Activated CD8-positive, alpha-beta memory T cell treated with anti-CD3 and anti-CD28 coated beads, Interleukin-2, amount 10 ng/mL, durations not matched to agents 7 days and 5 days (primary cell): Measurements from ENCODE around the gene MYH14. TPM values are rescaled to one million over a fixed set of nuclear protein-coding genes. Genes with fewer than 3 reads are reported as not detected.
"Not testable (repeated sequence)": the region's sequence is repeated elsewhere in the genome, so short reads cannot be mapped to it uniquely, and the experiment has no call there.

Experiments
- ATAC-seq: fragments of 150-1000 bp; cut with Tn5 transposase; one replicate; pipeline ENCODE4 v1.10.0; 2021; ENCODE audit warnings: moderate library complexity
- CTCF ChIA-PET: fragments of 350-600 bp; sonication (Branson Sonifier 250); formaldehyde crosslinking; loops from one replicate; lab custom pipeline; 2021; ENCODE audit warnings: antibody characterized with exemption; lab: Charles Lee
- DNase-seq: peaks from one replicate; pipeline ENCODE4 v3.0.0-alpha.2; 2020
- H3K27ac Mint-ChIP-seq: one replicate; pipeline ENCODE4 v1.8.0; 2021; ENCODE audit warnings: mild to moderate bottlenecking, mixed read lengths
- H3K27me3 Mint-ChIP-seq: one replicate; pipeline ENCODE4 v1.8.0; 2021; ENCODE audit warnings: mixed read lengths
- H3K36me3 Mint-ChIP-seq: one replicate; pipeline ENCODE4 v1.8.0; 2021; ENCODE audit warnings: mild to moderate bottlenecking, mixed read lengths
- H3K4me1 Mint-ChIP-seq: one replicate; pipeline ENCODE4 v1.8.0; 2021; ENCODE audit warnings: mixed read lengths
- H3K4me3 Mint-ChIP-seq: one replicate; pipeline ENCODE4 v1.8.0; 2021; ENCODE audit warnings: mild to moderate bottlenecking, moderate library complexity, mixed read lengths
- H3K9me3 Mint-ChIP-seq: one replicate; pipeline ENCODE4 v1.8.0; 2022; ENCODE audit warnings: low read depth, mixed read lengths
- total RNA-seq, 2 experiments: library from RNA; stranded (reverse); gene quantifications; one replicate each; pipeline ENCODE4 v1.2.3, GENCODE V29; 2021

The MYH14 gene
- total RNA-seq, 2 experiments from 2014 or later, result not detected

- H3K36me3 Mint-ChIP-seq, result no peaks in the 10 kb centered on the region
- no peak overlapping the region for H3K27ac Mint-ChIP-seq
- no peak for DNase-seq
- no peak for ATAC-seq
- H3K27me3 Mint-ChIP-seq, result no peaks in the 10 kb centered on the region
- no peaks in the 10 kb centered on the region for H3K4me1 Mint-ChIP-seq
- no peaks in the 10 kb centered on the region for H3K9me3 Mint-ChIP-seq
- no peak overlapping the region for H3K4me3 Mint-ChIP-seq
- CTCF ChIA-PET, result no interaction called here
Observed at GRCh38 chr19:50222691-50223438, 19.4 kb downstream of the MYH14 start.

DNA sequence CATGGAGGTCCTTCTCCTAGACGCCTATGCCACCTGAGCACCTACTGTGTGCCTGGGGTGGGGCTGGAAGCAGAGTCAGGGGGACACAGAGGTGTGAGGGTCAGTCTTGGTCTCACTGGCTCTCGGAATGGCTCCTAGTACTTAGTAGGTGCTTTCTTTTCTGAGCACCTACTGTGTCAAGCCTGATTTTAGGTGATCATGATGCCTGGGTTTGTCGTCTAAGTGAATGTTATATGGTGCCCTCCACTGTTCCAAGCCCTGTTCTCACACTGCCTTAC is 20.0 kb downstream of the MYH14 start:
- H3K27me3 Mint-ChIP-seq, result no peaks in the 10 kb centered on the region
- no peaks in the 10 kb centered on the region for H3K36me3 Mint-ChIP-seq
- H3K9me3 Mint-ChIP-seq, result no peaks in the 10 kb centered on the region
- CTCF ChIA-PET, result no interaction called here
- ATAC-seq (no peak), DNase-seq (no peak)
- H3K27ac Mint-ChIP-seq, result no peak overlapping the region
- no peaks in the 10 kb centered on the region for H3K4me1 Mint-ChIP-seq
- H3K4me3 Mint-ChIP-seq, result no peak overlapping the region

- H3K4me3 Mint-ChIP-seq, result no peak overlapping the region
- DNase-seq (no peak), ATAC-seq (no peak)
- CTCF ChIA-PET, result no interaction called here
- H3K27ac Mint-ChIP-seq, result no peak overlapping the region
- H3K4me1 Mint-ChIP-seq, result no peaks in the 10 kb centered on the region
- H3K27me3 Mint-ChIP-seq, result no peaks in the 10 kb centered on the region
- no peaks in the 10 kb centered on the region for H3K9me3 Mint-ChIP-seq
- no peaks in the 10 kb centered on the region for H3K36me3 Mint-ChIP-seq
Observed at GRCh38 chr19:50224986-50225747, 21.7 kb downstream of the MYH14 start.

GRCh38 chr19:50226536-50226935 is 23.1 kb downstream of the MYH14 start:
- no peak for ATAC-seq
- Mint-ChIP-seq H3K9me3 (no peaks in the 10 kb centered on the region), H3K36me3 (no peaks in the 10 kb centered on the region), H3K27ac (no peak overlapping the region), H3K4me3 (no peak overlapping the region), H3K27me3 (no peaks in the 10 kb centered on the region), H3K4me1 (no peaks in the 10 kb centered on the region)
- CTCF ChIA-PET, result no interaction called here
- no peak for DNase-seq

DNA sequence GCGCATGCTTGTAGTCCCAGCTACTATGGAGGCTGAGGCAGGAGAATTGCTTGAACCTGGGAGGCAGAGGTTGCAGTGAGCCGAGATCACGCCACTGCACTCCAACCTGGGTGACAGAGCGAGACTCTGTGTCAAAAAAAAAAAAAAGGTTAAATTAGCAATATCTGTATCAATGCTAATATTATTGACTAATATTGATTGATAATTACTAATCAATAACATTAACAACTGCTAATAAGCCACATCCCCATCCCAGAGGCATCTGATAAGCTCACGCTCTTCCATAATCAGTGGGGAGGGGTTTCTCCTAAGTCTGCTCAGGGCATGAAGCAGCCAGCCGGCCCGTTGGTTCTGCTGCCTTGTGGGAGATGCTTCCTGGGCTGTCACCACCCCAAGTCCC is 24.7 kb downstream of the MYH14 start:
- H3K9me3 Mint-ChIP-seq, H3K27me3 Mint-ChIP-seq, CTCF ChIA-PET, DNase-seq, H3K4me3 Mint-ChIP-seq, H3K27ac Mint-ChIP-seq, H3K4me1 Mint-ChIP-seq, H3K36me3 Mint-ChIP-seq, ATAC-seq: not testable (repeated sequence)

- CTCF ChIA-PET, result no interaction called here
- H3K4me1 Mint-ChIP-seq, result no peaks in the 10 kb centered on the region
- H3K4me3 Mint-ChIP-seq, result no peak overlapping the region
- no peaks in the 10 kb centered on the region for H3K27me3 Mint-ChIP-seq
- no peak for DNase-seq
- H3K27ac Mint-ChIP-seq, result no peak overlapping the region
- no peak for ATAC-seq
- H3K9me3 Mint-ChIP-seq, result no peaks in the 10 kb centered on the region
- no peaks in the 10 kb centered on the region for H3K36me3 Mint-ChIP-seq
Observed at GRCh38 chr19:50230379-50231351, 27.2 kb downstream of the MYH14 start.

DNA sequence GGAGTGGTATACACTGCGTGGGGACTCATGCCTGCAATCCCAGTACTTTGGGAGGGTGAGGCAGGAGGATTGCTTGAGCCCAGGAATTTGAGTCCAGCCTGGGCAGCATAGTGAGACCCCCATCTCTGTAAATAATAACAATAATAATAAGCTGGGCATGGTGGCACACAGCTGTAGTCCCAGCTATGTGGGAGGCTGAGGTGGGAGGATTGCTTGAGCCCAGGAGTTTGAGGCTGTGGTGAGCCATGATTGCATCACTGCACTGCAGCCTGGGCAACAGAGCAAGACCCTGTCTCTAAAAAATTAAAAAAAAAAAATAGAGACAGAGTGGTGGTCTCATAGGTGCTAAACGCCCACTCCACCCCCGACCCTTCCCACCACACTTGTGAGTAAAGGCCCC is 28.0 kb downstream of the MYH14 start:
- H3K27me3 Mint-ChIP-seq, CTCF ChIA-PET, H3K4me1 Mint-ChIP-seq: not testable (repeated sequence)

GRCh38 chr19:50231821-50232220 is 28.4 kb downstream of the MYH14 start:
- DNase-seq, result no peak
- no peaks in the 10 kb centered on the region for H3K4me1 Mint-ChIP-seq
- no peaks in the 10 kb centered on the region for H3K27me3 Mint-ChIP-seq
- CTCF ChIA-PET, result no interaction called here
- no peak overlapping the region for H3K4me3 Mint-ChIP-seq
- no peaks in the 10 kb centered on the region for H3K9me3 Mint-ChIP-seq
- H3K27ac Mint-ChIP-seq, result no peak overlapping the region
- ATAC-seq, result no peak
- no peaks in the 10 kb centered on the region for H3K36me3 Mint-ChIP-seq

More for the DNA sequence above, 28.0 kb downstream of the MYH14 start:
- not testable (repeated sequence) for H3K4me3 Mint-ChIP-seq, H3K27ac Mint-ChIP-seq, H3K9me3 Mint-ChIP-seq, ATAC-seq, H3K36me3 Mint-ChIP-seq, DNase-seq

- ATAC-seq (no peak), DNase-seq (no peak)
- Mint-ChIP-seq H3K4me3 (no peak overlapping the region), H3K36me3 (no peaks in the 10 kb centered on the region), H3K27me3 (no peaks in the 10 kb centered on the region), H3K9me3 (no peaks in the 10 kb centered on the region), H3K27ac (no peak overlapping the region), H3K4me1 (no peaks in the 10 kb centered on the region)
- CTCF ChIA-PET, result no interaction called here
Observed at GRCh38 chr19:50232600-50232999, 29.2 kb downstream of the MYH14 start.

DNA sequence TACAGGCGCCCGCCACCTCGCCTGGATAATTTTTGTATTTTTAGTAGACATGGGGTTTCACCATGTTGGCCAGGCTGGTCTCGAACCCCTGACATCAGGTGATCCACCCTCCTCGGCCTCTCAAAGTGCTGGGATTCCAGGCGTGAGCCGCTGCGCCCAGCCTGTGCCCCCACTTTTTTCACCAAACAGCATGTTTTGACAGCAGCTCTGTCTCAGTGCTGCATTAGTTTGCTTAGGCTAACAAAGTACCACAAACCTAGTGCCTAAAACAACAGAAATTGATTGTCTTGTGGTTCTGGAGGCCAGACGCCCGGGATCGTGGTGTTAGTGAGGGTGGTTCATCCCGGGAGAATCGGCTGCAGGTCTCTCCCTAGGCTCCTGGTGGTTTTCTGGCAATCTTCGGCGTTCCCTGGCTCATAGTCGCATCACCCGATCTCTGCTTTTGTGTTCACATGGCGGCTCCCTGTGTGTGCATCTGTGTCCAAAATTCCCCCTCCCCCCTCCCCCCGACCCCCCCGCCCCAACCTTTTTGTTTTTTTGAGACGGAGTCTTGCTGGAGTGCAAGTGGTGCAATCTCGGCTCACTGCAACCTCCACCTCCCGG is 30.0 kb downstream of the MYH14 start:
- Mint-ChIP-seq H3K4me1 (no peaks in the 10 kb centered on the region), H3K36me3 (no peaks in the 10 kb centered on the region), H3K4me3 (no peak overlapping the region), H3K27me3 (no peaks in the 10 kb centered on the region), H3K9me3 (no peaks in the 10 kb centered on the region), H3K27ac (no peak overlapping the region)
- CTCF ChIA-PET, result no interaction called here
- ATAC-seq, result no peak
- DNase-seq, result no peak

DNA sequence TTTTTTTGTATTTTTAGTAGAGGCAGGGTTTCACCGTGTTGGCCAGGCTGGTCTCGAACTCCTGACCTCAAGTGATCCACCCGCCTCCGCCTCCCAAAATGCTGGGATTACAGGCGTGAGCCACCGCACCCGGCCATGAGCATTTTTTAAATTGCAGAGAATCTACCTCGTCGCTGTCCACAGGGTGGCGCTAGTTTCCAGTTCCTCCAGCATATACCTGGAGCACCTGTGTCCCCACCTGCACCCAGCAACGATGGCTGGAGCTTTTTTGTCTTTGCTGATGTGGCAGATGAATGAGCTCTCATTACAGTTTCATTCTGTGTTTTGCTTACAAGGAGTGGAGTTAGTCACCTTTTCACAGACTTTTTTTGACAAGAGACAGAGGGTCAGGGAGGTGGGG is 34.1 kb downstream of the MYH14 start:
- CTCF ChIA-PET, result interaction anchor here (1.0 kb wide), 1 partner anchor 17 kb away, joined by 5 read pairs; no protein-coding TSS in a partner anchor
- not testable (repeated sequence) for H3K36me3 Mint-ChIP-seq, H3K27me3 Mint-ChIP-seq, H3K27ac Mint-ChIP-seq, H3K4me3 Mint-ChIP-seq, ATAC-seq, DNase-seq, H3K9me3 Mint-ChIP-seq, H3K4me1 Mint-ChIP-seq

- Mint-ChIP-seq H3K27me3 (no peaks in the 10 kb centered on the region), H3K9me3 (peaks cover 2% of the 10 kb centered on the region), H3K27ac (no peak overlapping the region), H3K4me3 (no peak overlapping the region), H3K36me3 (no peaks in the 10 kb centered on the region), H3K4me1 (no peaks in the 10 kb centered on the region)
- no peak for ATAC-seq
- CTCF ChIA-PET, result interaction anchor here (1.0 kb wide), 1 partner anchor 17 kb away, joined by 5 read pairs; no protein-coding TSS in a partner anchor
- DNase-seq, result no peak
Observed at GRCh38 chr19:50238043-50238442, 34.6 kb downstream of the MYH14 start.

DNA sequence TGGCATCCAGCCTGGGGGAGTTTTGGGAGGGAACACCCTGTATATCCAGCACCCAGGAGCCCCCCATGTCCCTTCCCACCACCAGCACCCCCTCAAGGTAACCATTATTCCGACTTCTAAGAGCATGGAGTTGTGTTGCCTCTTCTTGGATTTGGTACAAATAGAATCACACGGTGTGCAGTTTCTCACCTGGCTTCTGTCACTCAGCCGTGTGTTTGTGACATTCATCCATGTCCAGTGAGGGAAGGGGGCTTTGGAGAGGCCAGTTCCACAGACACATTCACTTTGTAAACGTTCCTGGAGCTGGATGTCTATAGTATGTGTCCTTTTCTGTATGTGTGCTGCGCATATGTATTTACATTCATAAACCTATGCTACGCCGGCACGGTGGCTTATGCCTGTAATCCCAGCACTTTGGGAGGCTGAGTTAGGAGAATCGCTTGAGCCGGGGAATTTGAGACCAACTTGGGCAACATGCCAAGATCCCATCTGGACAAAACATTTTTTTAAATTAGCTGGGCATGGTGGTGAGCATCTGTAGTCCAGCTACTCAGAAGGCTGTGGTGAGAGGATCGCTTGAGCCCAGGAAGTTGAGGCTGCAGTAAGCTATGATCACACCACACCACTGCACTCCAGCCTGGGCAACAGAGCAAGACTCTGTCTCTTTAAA is 36.6 kb downstream of the MYH14 start:
- no peak for ATAC-seq
- DNase-seq, result no peak
- Mint-ChIP-seq H3K4me1 (no peaks in the 10 kb centered on the region), H3K27ac (no peak overlapping the region), H3K4me3 (no peak overlapping the region), H3K36me3 (no peaks in the 10 kb centered on the region), H3K27me3 (no peaks in the 10 kb centered on the region), H3K9me3 (peaks cover 2% of the 10 kb centered on the region)
- CTCF ChIA-PET, result no interaction called here
